H1 (cell line): ENCODE results near the gene APOBEC3F. TPM values are rescaled to one million over a fixed set of nuclear protein-coding genes. Genes with fewer than 3 reads are reported as not detected.

ENCODE experiments used
- CEBPB ChIP-seq: IDR thresholded peaks from 2 replicates; pipeline ENCODE4 v1.6.1; 2012; ENCODE audit warnings: low read depth, low read length
- CTBP2 ChIP-seq: IDR thresholded peaks from 2 replicates; pipeline ENCODE4 v1.7.0; 2011; ENCODE audit warnings: borderline replicate concordance, mild to moderate bottlenecking, moderate library complexity, mixed read lengths, low read length; ENCODE audit not compliant: insufficient read depth, insufficient read length
- EGR1 ChIP-seq: IDR thresholded peaks from 2 replicates; pipeline ENCODE4 v1.6.1; 2011; ENCODE audit warnings: low read depth, low read length, borderline replicate concordance
- GABPA ChIP-seq: IDR thresholded peaks from 2 replicates; pipeline ENCODE4 v1.6.1; 2011; ENCODE audit warnings: mild to moderate bottlenecking, low read length, moderate library complexity, borderline replicate concordance; ENCODE audit not compliant: insufficient read depth
- JUN ChIP-seq: IDR thresholded peaks from 2 replicates; pipeline ENCODE4 v1.6.1; 2011; ENCODE audit warnings: low read depth, mild to moderate bottlenecking, improper control_type of control experiment, low read length
- KDM4A ChIP-seq: IDR thresholded peaks from one replicate; pipeline ENCODE4 v1.7.1; 2012; ENCODE audit warnings: low read depth, mild to moderate bottlenecking, moderate library complexity, low read length, inconsistent platforms; ENCODE audit not compliant: severe bottlenecking
- PHF8 ChIP-seq: fragments of 200-600 bp; sonication (generic); conservative IDR thresholded peaks from 2 replicates; pipeline ENCODE4 v1.7.1; 2012; ENCODE audit warnings: low read depth, mild to moderate bottlenecking, inconsistent platforms, low read length, moderate library complexity
- RAD21 ChIP-seq, 2 experiments: IDR thresholded peaks in 1 of 2; conservative IDR thresholded peaks in 1 of 2; 2 replicates each; pipeline ENCODE4 v1.6.1; 2011; ENCODE audit warnings: low read depth in 2 of 2, low read length in 2 of 2, improper control_type of control experiment in 1 of 2, inconsistent platforms in 1 of 2, mild to moderate bottlenecking in 1 of 2, moderate library complexity in 1 of 2
- RBBP5 ChIP-seq: IDR thresholded peaks from 2 replicates; pipeline ENCODE4 v1.7.1; 2012; ENCODE audit warnings: low read depth, mild to moderate bottlenecking, inconsistent platforms, low read length, moderate library complexity, borderline replicate concordance
- polyA plus RNA-seq, 7 experiments: library from polyadenylated mRNA; depleted of rRNA in 3 of 7; stranded (reverse) in 5 of 7; unstranded in 2 of 7; fragments of >200 nt in 5 of 7; fragments of 200-250 nt in 2 of 7; gene quantifications; 1 replicate in 5 of 7; 2 replicates in 1 of 7; 4 replicates in 1 of 7; pipeline versions ENCODE4 v1.2.1 to v1.2.3, GENCODE V29; 2011 to 2013; ENCODE audit warnings: missing spikeins in 2 of 7, mixed read lengths in 2 of 7
- total RNA-seq: library from RNA; stranded (reverse); fragmentation: NEBNext Ultra II Directional; extraction: Animal tissue kit (Norgen Biotek cat#: 25700); gene quantifications from 2 replicates; pipeline ENCODE4 v1.2.1, GENCODE V29; 2021
- TF ChIP-seq, protein P1 (sequence below): fragments of 300-600 bp; sonication (generic); IDR thresholded peaks from 2 replicates; pipeline ENCODE4 v1.7.1; 2012; ENCODE audit warnings: low read length, moderate library complexity, mild to moderate bottlenecking, inconsistent platforms; ENCODE audit not compliant: insufficient replicate concordance
- TF ChIP-seq, protein P2 (sequence below): IDR thresholded peaks from 2 replicates; pipeline ENCODE4 v1.6.1; 2012; ENCODE audit warnings: inconsistent platforms

APOBEC3F gene
- total and polyA plus RNA-seq, 2 of the 8 experiments (the other 6 are each of a cell fraction or from before 2014, with no cell fraction given), result 4.0 to 7.3 TPM

DNA sequence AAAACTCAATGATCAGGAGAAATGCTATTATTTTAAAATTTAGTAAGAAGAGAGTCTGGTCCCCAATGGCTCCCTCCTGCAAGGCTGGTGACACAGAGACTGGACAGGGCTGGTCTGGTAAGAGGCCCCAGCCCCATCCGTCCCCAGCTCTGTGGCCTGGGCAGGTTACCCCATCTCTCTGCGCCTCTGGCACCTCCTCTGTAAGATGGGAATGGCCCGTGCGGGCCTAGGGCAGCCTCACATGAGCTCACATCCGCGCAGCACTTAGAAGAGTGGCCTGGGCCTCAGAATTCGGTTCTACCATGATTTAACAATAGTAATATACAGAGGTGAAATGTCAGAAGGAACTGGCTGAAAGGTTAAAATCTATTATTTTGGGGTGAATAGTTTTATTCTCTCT is 1.2 kb downstream of the APOBEC3F start (continued):
- TF ChIP-seq, protein P1, sequence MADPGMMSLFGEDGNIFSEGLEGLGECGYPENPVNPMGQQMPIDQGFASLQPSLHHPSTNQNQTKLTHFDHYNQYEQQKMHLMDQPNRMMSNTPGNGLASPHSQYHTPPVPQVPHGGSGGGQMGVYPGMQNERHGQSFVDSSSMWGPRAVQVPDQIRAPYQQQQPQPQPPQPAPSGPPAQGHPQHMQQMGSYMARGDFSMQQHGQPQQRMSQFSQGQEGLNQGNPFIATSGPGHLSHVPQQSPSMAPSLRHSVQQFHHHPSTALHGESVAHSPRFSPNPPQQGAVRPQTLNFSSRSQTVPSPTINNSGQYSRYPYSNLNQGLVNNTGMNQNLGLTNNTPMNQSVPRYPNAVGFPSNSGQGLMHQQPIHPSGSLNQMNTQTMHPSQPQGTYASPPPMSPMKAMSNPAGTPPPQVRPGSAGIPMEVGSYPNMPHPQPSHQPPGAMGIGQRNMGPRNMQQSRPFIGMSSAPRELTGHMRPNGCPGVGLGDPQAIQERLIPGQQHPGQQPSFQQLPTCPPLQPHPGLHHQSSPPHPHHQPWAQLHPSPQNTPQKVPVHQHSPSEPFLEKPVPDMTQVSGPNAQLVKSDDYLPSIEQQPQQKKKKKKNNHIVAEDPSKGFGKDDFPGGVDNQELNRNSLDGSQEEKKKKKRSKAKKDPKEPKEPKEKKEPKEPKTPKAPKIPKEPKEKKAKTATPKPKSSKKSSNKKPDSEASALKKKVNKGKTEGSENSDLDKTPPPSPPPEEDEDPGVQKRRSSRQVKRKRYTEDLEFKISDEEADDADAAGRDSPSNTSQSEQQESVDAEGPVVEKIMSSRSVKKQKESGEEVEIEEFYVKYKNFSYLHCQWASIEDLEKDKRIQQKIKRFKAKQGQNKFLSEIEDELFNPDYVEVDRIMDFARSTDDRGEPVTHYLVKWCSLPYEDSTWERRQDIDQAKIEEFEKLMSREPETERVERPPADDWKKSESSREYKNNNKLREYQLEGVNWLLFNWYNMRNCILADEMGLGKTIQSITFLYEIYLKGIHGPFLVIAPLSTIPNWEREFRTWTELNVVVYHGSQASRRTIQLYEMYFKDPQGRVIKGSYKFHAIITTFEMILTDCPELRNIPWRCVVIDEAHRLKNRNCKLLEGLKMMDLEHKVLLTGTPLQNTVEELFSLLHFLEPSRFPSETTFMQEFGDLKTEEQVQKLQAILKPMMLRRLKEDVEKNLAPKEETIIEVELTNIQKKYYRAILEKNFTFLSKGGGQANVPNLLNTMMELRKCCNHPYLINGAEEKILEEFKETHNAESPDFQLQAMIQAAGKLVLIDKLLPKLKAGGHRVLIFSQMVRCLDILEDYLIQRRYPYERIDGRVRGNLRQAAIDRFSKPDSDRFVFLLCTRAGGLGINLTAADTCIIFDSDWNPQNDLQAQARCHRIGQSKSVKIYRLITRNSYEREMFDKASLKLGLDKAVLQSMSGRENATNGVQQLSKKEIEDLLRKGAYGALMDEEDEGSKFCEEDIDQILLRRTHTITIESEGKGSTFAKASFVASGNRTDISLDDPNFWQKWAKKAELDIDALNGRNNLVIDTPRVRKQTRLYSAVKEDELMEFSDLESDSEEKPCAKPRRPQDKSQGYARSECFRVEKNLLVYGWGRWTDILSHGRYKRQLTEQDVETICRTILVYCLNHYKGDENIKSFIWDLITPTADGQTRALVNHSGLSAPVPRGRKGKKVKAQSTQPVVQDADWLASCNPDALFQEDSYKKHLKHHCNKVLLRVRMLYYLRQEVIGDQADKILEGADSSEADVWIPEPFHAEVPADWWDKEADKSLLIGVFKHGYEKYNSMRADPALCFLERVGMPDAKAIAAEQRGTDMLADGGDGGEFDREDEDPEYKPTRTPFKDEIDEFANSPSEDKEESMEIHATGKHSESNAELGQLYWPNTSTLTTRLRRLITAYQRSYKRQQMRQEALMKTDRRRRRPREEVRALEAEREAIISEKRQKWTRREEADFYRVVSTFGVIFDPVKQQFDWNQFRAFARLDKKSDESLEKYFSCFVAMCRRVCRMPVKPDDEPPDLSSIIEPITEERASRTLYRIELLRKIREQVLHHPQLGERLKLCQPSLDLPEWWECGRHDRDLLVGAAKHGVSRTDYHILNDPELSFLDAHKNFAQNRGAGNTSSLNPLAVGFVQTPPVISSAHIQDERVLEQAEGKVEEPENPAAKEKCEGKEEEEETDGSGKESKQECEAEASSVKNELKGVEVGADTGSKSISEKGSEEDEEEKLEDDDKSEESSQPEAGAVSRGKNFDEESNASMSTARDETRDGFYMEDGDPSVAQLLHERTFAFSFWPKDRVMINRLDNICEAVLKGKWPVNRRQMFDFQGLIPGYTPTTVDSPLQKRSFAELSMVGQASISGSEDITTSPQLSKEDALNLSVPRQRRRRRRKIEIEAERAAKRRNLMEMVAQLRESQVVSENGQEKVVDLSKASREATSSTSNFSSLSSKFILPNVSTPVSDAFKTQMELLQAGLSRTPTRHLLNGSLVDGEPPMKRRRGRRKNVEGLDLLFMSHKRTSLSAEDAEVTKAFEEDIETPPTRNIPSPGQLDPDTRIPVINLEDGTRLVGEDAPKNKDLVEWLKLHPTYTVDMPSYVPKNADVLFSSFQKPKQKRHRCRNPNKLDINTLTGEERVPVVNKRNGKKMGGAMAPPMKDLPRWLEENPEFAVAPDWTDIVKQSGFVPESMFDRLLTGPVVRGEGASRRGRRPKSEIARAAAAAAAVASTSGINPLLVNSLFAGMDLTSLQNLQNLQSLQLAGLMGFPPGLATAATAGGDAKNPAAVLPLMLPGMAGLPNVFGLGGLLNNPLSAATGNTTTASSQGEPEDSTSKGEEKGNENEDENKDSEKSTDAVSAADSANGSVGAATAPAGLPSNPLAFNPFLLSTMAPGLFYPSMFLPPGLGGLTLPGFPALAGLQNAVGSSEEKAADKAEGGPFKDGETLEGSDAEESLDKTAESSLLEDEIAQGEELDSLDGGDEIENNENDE, result no peak
- TF ChIP-seq PHF8, result no peak
- no peak for TF ChIP-seq CTBP2
- TF ChIP-seq RBBP5, result no peak
- no peak for TF ChIP-seq EGR1
- TF ChIP-seq CEBPB, result no peak
- no peak for TF ChIP-seq RAD21 (IDR thresholded peaks at IDR 0.05 in 1 of 2, conservative IDR thresholded peaks at IDR 0.05 in 1 of 2; ENCODE audit: low read depth in 2 of 2, low read length in 2 of 2)
- TF ChIP-seq KDM4A, result no peak
- TF ChIP-seq, protein P2, sequence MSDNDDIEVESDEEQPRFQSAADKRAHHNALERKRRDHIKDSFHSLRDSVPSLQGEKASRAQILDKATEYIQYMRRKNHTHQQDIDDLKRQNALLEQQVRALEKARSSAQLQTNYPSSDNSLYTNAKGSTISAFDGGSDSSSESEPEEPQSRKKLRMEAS, result no peak
- TF ChIP-seq GABPA, result no peak
- TF ChIP-seq JUN, result no peak
